NCI-H2227 treated with DMSO at 0.1 percent for 48 hours (cell line): ENCODE data around the gene HDGFL1.

ENCODE experiments used
- DNase-seq: peaks from one replicate; lab custom pipeline; 2025; lab: John Stamatoyannopoulos, UW

HDGFL1 gene

DNA sequence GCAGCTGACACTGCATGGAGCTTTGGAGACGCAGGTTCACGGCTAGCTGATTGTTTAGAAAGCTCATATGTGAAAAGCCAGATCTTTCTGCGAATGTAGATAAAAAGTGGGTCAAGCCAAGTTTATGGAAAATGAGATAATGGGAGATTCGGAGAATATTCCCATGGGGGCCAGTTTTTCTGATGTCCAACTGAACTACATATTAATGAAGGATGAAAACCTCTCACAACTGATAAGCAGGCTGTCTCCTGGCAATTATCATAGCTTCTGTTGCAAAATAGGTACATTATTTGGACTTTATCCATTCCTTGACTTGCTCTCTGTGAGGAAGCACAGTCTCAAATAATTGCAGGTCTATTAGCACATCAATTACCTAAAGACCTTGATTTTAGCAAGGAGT is 21.1 kb downstream of the HDGFL1 start:
- no peak for DNase-seq

DNA sequence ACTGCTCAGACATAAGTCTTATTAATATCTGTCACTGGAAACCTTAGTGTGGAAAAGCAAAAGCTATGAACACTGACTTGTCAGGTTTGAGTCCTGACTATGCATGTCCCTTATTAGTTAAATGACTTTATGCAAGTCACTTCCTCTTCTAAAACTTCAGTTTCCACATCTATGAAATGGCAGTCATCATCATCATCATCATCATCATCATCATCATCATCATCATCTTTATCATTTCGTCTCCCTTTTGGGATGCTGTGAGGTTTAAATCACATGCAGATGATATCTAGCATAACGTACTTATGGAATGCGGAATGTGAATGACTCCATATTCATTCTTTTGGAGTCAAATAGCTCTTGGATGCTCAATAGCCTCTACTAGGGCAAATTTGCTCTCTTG is 24.5 kb downstream of the HDGFL1 start:
- DNase-seq: no peak

- no peak for DNase-seq
Measured at GRCh38 chr6:22596011-22596410, 26.6 kb downstream of the HDGFL1 start.

- DNase-seq: peak; percentile 78
Measured at GRCh38 chr6:22598339-22598738, 29.0 kb downstream of the HDGFL1 start.

DNA sequence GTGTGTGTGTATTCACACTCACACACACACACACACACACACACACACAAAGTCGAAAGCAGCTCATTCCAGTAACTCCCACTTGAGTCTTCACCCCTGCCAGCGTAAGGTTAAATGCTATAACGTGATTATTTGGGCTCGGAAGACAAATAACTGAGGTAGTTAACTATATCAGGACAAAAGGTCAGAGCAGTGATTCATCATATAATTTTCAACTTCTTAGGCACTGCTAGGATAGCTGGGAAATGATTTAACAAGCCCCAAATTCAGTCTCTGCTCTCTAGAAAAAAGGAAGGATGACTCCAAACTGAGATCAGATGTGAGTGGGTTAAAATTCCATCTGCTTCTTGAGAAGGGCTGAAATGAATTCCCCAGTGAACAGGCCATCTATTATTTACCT is 30.7 kb downstream of the HDGFL1 start:
- DNase-seq: peak; percentile 32

DNA sequence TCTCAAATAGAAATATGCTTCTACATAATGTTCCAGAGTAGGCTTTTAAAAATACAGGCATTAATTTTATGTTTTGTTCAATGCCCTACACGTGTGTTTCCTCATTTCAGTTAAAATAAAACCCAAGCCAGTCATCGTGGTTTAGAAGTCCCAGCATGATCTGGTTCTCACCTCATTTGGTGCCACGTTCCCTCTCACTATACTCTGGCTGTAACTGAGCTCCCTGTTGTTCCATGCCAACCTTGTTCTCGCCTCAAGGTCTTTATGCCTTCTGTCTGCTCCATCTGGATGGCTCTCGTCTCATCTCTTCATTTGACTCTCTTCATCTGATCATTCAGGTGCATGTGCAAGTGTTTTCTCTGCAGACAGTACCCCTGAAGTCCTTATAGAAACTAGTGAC is 32.6 kb downstream of the HDGFL1 start:
- no peak for DNase-seq

DNA sequence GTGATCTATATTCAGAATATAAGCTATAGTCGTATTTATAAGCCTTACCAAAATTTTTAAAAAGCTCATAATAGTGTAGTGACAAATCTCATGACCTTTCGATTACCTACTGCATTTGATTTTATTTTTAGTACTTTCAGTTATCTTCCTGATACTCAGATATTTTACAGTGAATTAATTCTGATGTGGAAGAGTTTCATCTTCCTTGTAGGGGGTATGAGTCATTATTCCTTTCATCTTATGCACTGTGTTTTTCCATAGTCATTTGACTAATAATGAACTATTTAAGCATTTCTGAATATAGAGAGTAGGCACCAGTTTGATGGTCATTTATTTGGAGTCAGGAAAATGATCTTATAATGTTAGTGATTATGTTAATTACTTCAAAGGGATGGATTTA is 36.4 kb downstream of the HDGFL1 start:
- no peak for DNase-seq

GRCh38 chr6:22610127-22610526 is 40.8 kb downstream of the HDGFL1 start:
- DNase-seq: no peak

- no peak for DNase-seq
Measured at GRCh38 chr6:22612236-22612635, 42.9 kb downstream of the HDGFL1 start.

DNA sequence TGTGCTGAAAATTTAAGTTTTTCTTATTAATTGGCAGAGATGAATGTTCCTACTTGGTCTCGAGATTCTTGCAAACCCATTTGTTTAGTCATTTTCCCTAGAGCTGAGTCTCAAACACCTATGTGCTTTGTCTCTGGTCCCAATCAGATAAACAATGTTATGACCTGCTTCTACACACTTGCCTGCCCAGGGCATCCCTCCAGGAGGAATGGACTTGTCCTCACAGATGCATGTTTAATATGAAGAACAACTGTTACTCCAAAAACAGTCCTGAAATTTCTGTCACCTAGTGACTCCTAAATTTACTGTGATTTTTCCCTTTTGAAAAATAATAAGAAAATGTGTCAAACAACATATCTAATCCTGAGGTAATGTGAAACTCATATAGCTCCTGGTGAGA is 43.7 kb downstream of the HDGFL1 start:
- DNase-seq: no peak

DNA sequence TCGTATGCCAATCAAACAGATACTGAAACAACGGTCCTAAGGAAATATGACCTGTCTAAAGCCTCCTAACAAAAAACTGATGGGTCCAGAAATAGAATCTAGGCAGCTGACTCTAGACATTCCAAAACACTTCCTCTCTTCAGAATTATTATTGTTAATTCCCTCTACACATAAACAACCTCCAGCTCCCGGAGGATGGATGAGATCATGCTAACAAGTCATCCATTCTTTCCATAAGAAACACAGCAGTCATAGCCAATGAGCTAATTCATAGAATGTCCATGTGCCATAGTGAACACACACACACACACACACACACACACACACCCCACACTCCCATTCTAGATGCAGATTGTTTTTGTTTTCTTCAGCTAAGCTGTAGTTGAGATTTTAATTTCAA is 44.3 kb downstream of the HDGFL1 start:
- DNase-seq: no peak

GRCh38 chr6:22614547-22614946 is 45.2 kb downstream of the HDGFL1 start:
- DNase-seq: no peak

DNA sequence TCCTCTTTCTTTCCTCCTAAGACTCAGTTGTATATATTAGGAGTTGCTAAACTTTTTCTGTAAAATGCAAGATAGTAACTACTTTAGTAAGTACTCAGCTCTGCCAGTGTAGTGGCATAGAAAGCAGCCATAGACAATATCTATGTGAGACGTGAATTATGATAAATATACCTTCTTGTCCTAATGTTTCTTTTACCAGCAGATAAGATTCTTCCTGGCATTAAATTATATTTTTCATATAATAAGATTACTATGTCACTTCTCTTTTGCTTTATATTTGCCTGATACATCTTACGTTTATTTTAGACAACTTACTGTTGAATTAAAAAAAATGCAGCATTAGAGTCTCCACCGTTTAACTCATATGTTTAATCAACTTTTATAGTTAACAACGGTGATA is 51.7 kb downstream of the HDGFL1 start:
- DNase-seq: no peak
